OCI-LY1 (cell line): ENCODE data around the gene XPO4.

Experiments used
- H2AFZ ChIP-seq: fragments of 200-600 bp; sonication (generic), shearing (Covaris generic); 2 replicates; pipeline ENCODE4 v1.6.0; 2014; ENCODE audit warnings: antibody characterized with exemption, mild to moderate bottlenecking, low read length
- H3F3A ChIP-seq: fragments of 200-600 bp; sonication (generic), shearing (Covaris generic); 2 replicates; pipeline ENCODE4 v1.6.0; 2014; ENCODE audit warnings: mild to moderate bottlenecking, antibody characterized with exemption, low read length, moderate library complexity; ENCODE audit not compliant: insufficient read depth
- H3K27ac ChIP-seq: fragments of 200-600 bp; sonication (generic); 2 replicates; pipeline ENCODE4 v1.5.1; 2014; ENCODE audit warnings: low read length, mixed run types, mild to moderate bottlenecking, low read depth; ENCODE audit not compliant: poor library complexity, severe bottlenecking
- H3K27me3 ChIP-seq: fragments of 200-600 bp; sonication (generic); 2 replicates; pipeline ENCODE4 v1.6.0; 2014; ENCODE audit warnings: antibody characterized with exemption, mild to moderate bottlenecking, low read length, moderate library complexity; ENCODE audit not compliant: insufficient read depth
- H3K36me3 ChIP-seq: fragments of 200-600 bp; sonication (generic); 2 replicates; pipeline ENCODE4 v1.6.1; 2014; ENCODE audit warnings: mild to moderate bottlenecking, antibody characterized with exemption, low read length, moderate library complexity, mixed read lengths; ENCODE audit not compliant: insufficient read depth
- H3K4me1 ChIP-seq: fragments of 200-600 bp; sonication (generic); 2 replicates; pipeline ENCODE4 v1.5.1; 2014; ENCODE audit warnings: mild to moderate bottlenecking, low read length, moderate library complexity; ENCODE audit not compliant: insufficient read depth, severe bottlenecking
- H3K4me2 ChIP-seq: fragments of 200-600 bp; sonication (generic), shearing (Covaris generic); 2 replicates; pipeline ENCODE4 v1.6.1; 2014; ENCODE audit warnings: low read length
- H3K4me3 ChIP-seq: fragments of 200-600 bp; sonication (generic); 2 replicates; pipeline ENCODE4 v1.5.1; 2014; ENCODE audit warnings: low read length, low read depth, mild to moderate bottlenecking, mixed read lengths; ENCODE audit not compliant: poor library complexity, severe bottlenecking
- H3K79me2 ChIP-seq: fragments of 200-600 bp; shearing (Covaris generic); 2 replicates; pipeline ENCODE4 v1.6.1; 2016; ENCODE audit warnings: mixed run types, low read length, mixed read lengths; ENCODE audit not compliant: insufficient read depth
- H3K9ac ChIP-seq: fragments of 200-600 bp; sonication (generic), shearing (Covaris generic); 2 replicates; pipeline ENCODE4 v1.6.1; 2014; ENCODE audit warnings: mild to moderate bottlenecking, low read length, mixed read lengths
- H3K9me2 ChIP-seq: fragments of 200-600 bp; sonication (generic), shearing (Covaris generic); 2 replicates; pipeline ENCODE4 v1.6.1; 2014; ENCODE audit warnings: low read depth, mild to moderate bottlenecking, low read length, mixed read lengths
- H3K9me3 ChIP-seq: fragments of 200-600 bp; shearing (Covaris generic); 2 replicates; pipeline ENCODE4 v1.6.1; 2014; ENCODE audit warnings: low read length, mixed read lengths
- H4K20me1 ChIP-seq: fragments of 200-600 bp; sonication (generic), shearing (Covaris generic); 2 replicates; pipeline ENCODE4 v1.6.0; 2016; ENCODE audit warnings: mild to moderate bottlenecking, low read length; ENCODE audit not compliant: insufficient read depth
- EZH2 ChIP-seq: fragments of 200-600 bp; sonication (generic), shearing (Covaris generic); IDR thresholded peaks from 2 replicates; pipeline ENCODE4 v1.8.0; 2017; ENCODE audit warnings: borderline replicate concordance, mixed run types, mild to moderate bottlenecking, antibody characterized with exemption, low read length, moderate library complexity, mixed read lengths
- TF ChIP-seq, protein P1 (sequence below): fragments of 200-600 bp; sonication (generic), shearing (Covaris generic); IDR thresholded peaks from 2 replicates; pipeline ENCODE4 v1.5.1; 2017; ENCODE audit warnings: mild to moderate bottlenecking, antibody characterized with exemption, low read length, moderate library complexity, mixed read lengths

The XPO4 gene

DNA sequence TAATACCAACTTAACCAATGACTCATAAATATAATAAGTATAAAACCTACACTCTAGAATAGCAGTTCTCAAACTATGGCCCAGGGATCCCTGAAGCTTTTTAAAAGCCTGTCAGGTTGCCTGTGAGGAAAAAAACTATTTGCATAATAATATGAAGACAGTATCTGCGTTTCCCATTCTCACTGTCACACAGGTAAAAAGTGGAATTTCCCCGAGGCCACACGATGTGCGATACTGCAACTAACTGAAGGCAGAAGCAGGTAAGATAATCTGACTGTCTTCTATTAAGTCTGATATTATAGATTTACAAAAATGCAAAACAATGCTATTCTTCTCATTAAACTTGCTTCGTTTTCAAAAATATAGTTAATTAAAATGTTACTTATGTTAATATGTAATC lies 76.2 kb downstream of the XPO4 start:
- no peak overlapping the region for H3K4me3 ChIP-seq
- H3K4me1 ChIP-seq = peaks cover 36% of the 10 kb centered on the region
- H3K4me2 ChIP-seq = no peak overlapping the region; the same call in 1 of the 2 replicates
- H2AFZ ChIP-seq = no peak overlapping the region
- H4K20me1 ChIP-seq = no peaks in the 10 kb centered on the region
- no peaks in the 10 kb centered on the region for H3K9me2 ChIP-seq
- H3K79me2 ChIP-seq = no peaks in the 10 kb centered on the region
- peaks cover 10% of the 10 kb centered on the region for H3K36me3 ChIP-seq
- H3F3A ChIP-seq = 0 out of 2 replicates have a peak, but pooled peaks cover 6% of the 10 kb centered on the region
- TF ChIP-seq, protein P1, sequence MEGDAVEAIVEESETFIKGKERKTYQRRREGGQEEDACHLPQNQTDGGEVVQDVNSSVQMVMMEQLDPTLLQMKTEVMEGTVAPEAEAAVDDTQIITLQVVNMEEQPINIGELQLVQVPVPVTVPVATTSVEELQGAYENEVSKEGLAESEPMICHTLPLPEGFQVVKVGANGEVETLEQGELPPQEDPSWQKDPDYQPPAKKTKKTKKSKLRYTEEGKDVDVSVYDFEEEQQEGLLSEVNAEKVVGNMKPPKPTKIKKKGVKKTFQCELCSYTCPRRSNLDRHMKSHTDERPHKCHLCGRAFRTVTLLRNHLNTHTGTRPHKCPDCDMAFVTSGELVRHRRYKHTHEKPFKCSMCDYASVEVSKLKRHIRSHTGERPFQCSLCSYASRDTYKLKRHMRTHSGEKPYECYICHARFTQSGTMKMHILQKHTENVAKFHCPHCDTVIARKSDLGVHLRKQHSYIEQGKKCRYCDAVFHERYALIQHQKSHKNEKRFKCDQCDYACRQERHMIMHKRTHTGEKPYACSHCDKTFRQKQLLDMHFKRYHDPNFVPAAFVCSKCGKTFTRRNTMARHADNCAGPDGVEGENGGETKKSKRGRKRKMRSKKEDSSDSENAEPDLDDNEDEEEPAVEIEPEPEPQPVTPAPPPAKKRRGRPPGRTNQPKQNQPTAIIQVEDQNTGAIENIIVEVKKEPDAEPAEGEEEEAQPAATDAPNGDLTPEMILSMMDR = no peak
- no peak for TF ChIP-seq EZH2
- no peak overlapping the region for H3K9ac ChIP-seq
- H3K27ac ChIP-seq = peak overlapping the region; percentile 38
- no peaks in the 10 kb centered on the region for H3K27me3 ChIP-seq
- H3K9me3 ChIP-seq = no peaks in the 10 kb centered on the region

DNA sequence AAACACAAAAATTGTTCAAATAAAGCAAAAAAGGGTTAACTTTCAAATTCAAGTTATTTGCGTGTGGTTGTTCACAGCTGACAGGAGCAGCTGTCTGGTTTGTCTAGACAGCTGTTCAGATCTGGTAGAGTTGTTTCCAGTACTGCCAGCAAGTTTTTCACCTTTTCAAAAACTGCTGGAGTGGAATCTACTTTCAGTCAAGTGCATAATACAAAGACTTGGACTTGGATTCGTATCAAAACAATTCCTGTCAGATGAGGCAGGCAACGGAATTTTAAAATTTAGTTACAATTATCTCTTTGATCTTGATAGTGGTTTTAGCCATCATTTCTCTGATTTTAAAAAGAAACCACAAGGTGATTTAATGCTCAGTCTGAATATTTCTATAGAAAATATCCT lies 77.1 kb downstream of the XPO4 start:
- 0 out of 2 replicates have a peak, but pooled peaks cover 6% of the 10 kb centered on the region for H3F3A ChIP-seq
- no peaks in the 10 kb centered on the region for H3K27me3 ChIP-seq
- H3K9me3 ChIP-seq = no peaks in the 10 kb centered on the region
- no peaks in the 10 kb centered on the region for H3K9me2 ChIP-seq
- peaks cover 12% of the 10 kb centered on the region for H3K36me3 ChIP-seq
- peaks cover 36% of the 10 kb centered on the region for H3K4me1 ChIP-seq
- TF ChIP-seq, protein P1 = no peak
- TF ChIP-seq EZH2 = no peak
- no peak overlapping the region for H3K4me3 ChIP-seq
- H3K4me2 ChIP-seq = peak overlapping the region; percentile 11; the same call in 1 of the 2 replicates
- no peaks in the 10 kb centered on the region for H4K20me1 ChIP-seq
- peak overlapping the region; percentile 38 for H3K27ac ChIP-seq
- H3K79me2 ChIP-seq = no peaks in the 10 kb centered on the region
- no peak overlapping the region for H2AFZ ChIP-seq
- no peak overlapping the region for H3K9ac ChIP-seq

DNA sequence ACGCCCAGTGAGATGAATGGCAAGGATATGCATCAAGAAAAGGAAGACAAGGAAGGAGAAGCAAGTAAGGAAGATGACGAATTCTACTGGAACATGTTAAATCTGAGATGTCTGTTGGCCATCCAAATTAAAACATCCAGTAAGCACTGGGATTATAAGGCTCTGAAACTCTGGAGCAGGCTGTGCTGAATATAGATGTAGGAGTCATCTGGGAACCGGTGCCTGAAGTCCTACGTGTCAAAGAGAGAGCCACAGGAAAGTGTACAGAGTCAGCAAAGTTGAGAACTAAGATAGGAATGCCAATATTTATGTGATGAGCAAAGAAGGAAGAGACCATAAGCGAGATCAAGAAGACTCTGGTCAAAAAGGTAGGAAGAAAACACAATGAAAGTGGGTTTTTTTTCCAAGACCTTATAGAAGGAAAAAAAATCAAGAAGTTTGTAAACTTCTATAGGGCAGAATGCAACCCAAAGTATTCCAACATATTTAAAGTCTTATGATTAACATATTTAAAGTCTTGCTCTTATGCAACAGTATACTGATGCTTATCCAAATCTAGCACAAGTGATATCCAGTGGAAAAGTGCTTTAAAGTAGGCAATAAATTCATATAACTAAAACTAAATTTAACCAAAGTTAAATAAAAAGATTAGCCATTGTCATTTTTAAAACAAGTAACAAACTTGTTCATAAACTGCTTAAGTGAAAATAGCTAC lies 77.6 kb downstream of the XPO4 start:
- H3K9me2 ChIP-seq = no peaks in the 10 kb centered on the region

More for the DNA sequence above, 77.6 kb downstream of the XPO4 start:
- Histone ChIP-seq H2AFZ (no peak overlapping the region), H3K9me3 (no peaks in the 10 kb centered on the region), H3F3A (0 out of 2 replicates have a peak, but pooled peaks cover 6% of the 10 kb centered on the region), H3K4me2 (no peak overlapping the region; the same call in 1 of the 2 replicates), H3K4me3 (no peak overlapping the region), H4K20me1 (no peaks in the 10 kb centered on the region), H3K4me1 (peaks cover 36% of the 10 kb centered on the region), H3K27ac (peak overlapping the region; percentile 38), H3K79me2 (no peaks in the 10 kb centered on the region), H3K9ac (no peak overlapping the region), H3K36me3 (peaks cover 12% of the 10 kb centered on the region), H3K27me3 (no peaks in the 10 kb centered on the region)
- TF ChIP-seq, protein P1 = no peak
- TF ChIP-seq EZH2 = no peak
